A673 (cell line): ENCODE results near the gene TRNP1. TPM values are rescaled to one million over a fixed set of nuclear protein-coding genes. Genes with fewer than 3 reads are reported as not detected.

Experiments used
- BruUV-seq: library from RNA; stranded (reverse); fragments of 400-500 nt; replicated peaks from 2 replicates; lab custom pipeline; 2021; lab: Mats Ljungman, UMichigan
- CTCF ChIA-PET: fragments of 300-600 bp; sonication (Branson Sonifier 250); formaldehyde crosslinking; loops from one replicate; lab custom pipeline; 2022; ENCODE audit warnings: antibody characterized with exemption; lab: Charles Lee
- POLR2A ChIA-PET: fragments of 300-600 bp; sonication (Branson Sonifier 250); formaldehyde crosslinking; loops from one replicate; lab custom pipeline; 2022; ENCODE audit warnings: antibody characterized with exemption; ENCODE audit not compliant: low non-redundant PET; lab: Charles Lee
- DNase-seq: peaks from one replicate; pipeline ENCODE4 v3.0.0-alpha.2; 2015; ENCODE audit warnings: low spot score
- H3K27ac ChIP-seq: fragments of 200-600 bp; sonication (generic); 2 replicates; pipeline ENCODE4 v1.5.1; 2016; ENCODE audit warnings: mixed run types, low read depth, mild to moderate bottlenecking, mixed read lengths, antibody characterized with exemption, low read length; ENCODE audit not compliant: poor library complexity, severe bottlenecking
- H3K27me3 ChIP-seq: fragments of 200-600 bp; sonication (generic); replicated peaks from 2 replicates; pipeline ENCODE4 v1.6.1; 2017; ENCODE audit warnings: mixed run types, low read depth, mild to moderate bottlenecking, mixed read lengths, antibody characterized with exemption, low read length; ENCODE audit not compliant: insufficient read depth, poor library complexity
- H3K36me3 ChIP-seq: fragments of 200-600 bp; sonication (generic); 2 replicates; pipeline ENCODE4 v1.6.1; 2016; ENCODE audit warnings: mixed run types, mild to moderate bottlenecking, mixed read lengths, antibody characterized with exemption, low read length; ENCODE audit not compliant: insufficient read depth, poor library complexity, severe bottlenecking
- H3K4me1 ChIP-seq: fragments of 200-600 bp; sonication (generic); 2 replicates; pipeline ENCODE4 v1.6.1; 2017; ENCODE audit warnings: mixed run types, mild to moderate bottlenecking, mixed read lengths, antibody characterized with exemption, low read length; ENCODE audit not compliant: insufficient read depth, poor library complexity, severe bottlenecking
- H3K4me3 ChIP-seq: fragments of 200-600 bp; sonication (generic); 2 replicates; pipeline ENCODE4 v1.5.1; 2016; ENCODE audit warnings: low read depth, mixed run types, mild to moderate bottlenecking, mixed read lengths, low read length; ENCODE audit not compliant: poor library complexity, severe bottlenecking
- H3K9me3 ChIP-seq: fragments of 200-600 bp; sonication (generic); 2 replicates; pipeline ENCODE4 v1.6.1; 2016; ENCODE audit warnings: mixed run types, low read depth, mild to moderate bottlenecking, mixed read lengths, antibody characterized with exemption, low read length; ENCODE audit not compliant: poor library complexity, severe bottlenecking
- EZH2 ChIP-seq: fragments of 200-600 bp; sonication (generic); IDR thresholded peaks from 2 replicates; pipeline ENCODE4 v1.6.1; 2017; ENCODE audit warnings: borderline replicate concordance, low read depth, mild to moderate bottlenecking, mixed read lengths, antibody characterized with exemption, low read length; ENCODE audit not compliant: poor library complexity, severe bottlenecking
- intact Hi-C: fragments of 100-400 bp; cut with micrococcal nuclease; formaldehyde crosslinking; loops from one replicate; pipeline ENCODE4 v1.10.0; 2022; ENCODE audit not compliant: unreplicated experiment
- total RNA-seq: library from RNA; stranded (reverse); gene quantifications from 2 replicates; pipeline ENCODE4 v1.2.3, GENCODE V29; 2021
- TF ChIP-seq, protein P1 (sequence below): fragments of 300-800, 200-600 bp; sonication (generic); conservative IDR thresholded peaks from 2 replicates; pipeline ENCODE4 v1.5.1; 2017; ENCODE audit warnings: low read depth, mild to moderate bottlenecking, antibody characterized with exemption, low read length, moderate library complexity, mixed read lengths

TRNP1 gene
- total RNA-seq, 1 experiment from 2014 or later, result 1.0 TPM

DNA sequence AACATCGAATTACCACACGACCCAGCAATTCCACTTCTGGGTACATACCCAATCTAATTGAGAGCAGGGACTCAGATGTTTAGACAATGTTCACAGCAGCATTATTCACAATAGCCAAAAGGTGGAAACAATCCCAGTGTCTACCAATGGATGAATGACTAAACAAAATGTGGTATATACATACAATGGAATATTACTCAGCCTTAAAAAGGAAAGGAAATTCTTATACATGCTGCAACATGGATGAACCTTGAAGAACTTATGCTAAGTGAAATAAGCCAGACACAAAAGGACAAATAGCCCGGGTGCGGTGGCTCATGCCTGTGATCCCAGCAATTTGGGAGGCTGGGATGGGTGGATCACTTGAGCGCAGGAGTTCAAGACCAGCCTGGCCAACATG, 40.1 kb upstream of the TRNP1 start:
- Histone ChIP-seq H3K4me3 (no peak overlapping the region), H3K27ac (no peak overlapping the region), H3K27me3 (peaks cover 29% of the 10 kb centered on the region), H3K36me3 (no peaks in the 10 kb centered on the region), H3K4me1 (no peaks in the 10 kb centered on the region), H3K9me3 (peaks cover 8% of the 10 kb centered on the region)
- ChIA-PET CTCF (no interaction called here), POLR2A (no interaction called here)
- BruUV-seq, result no TSS peak
- intact Hi-C loops, result no loop called here
- no peak for DNase-seq
- TF ChIP-seq EZH2, result no peak
- TF ChIP-seq, protein P1, sequence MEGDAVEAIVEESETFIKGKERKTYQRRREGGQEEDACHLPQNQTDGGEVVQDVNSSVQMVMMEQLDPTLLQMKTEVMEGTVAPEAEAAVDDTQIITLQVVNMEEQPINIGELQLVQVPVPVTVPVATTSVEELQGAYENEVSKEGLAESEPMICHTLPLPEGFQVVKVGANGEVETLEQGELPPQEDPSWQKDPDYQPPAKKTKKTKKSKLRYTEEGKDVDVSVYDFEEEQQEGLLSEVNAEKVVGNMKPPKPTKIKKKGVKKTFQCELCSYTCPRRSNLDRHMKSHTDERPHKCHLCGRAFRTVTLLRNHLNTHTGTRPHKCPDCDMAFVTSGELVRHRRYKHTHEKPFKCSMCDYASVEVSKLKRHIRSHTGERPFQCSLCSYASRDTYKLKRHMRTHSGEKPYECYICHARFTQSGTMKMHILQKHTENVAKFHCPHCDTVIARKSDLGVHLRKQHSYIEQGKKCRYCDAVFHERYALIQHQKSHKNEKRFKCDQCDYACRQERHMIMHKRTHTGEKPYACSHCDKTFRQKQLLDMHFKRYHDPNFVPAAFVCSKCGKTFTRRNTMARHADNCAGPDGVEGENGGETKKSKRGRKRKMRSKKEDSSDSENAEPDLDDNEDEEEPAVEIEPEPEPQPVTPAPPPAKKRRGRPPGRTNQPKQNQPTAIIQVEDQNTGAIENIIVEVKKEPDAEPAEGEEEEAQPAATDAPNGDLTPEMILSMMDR, result no peak

DNA sequence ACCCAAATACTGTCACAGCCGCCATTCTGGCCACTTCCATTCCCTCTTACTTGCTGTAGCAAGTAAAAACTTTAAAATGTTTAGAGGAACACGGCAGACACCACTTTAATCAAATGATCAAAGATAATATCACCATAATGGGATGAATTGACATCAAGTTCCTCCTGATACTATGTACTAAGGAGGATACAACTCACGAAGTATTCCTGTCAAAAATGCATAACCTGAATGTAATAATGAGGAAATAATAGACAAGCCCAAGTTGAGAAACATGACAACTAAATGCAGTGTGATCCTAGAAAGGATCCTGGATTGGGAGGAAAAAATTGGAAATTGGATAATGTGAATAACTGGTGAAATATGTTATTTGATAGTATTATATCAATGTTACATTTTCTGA, 37.2 kb upstream of the TRNP1 start:
- H3K4me1 ChIP-seq, result no peaks in the 10 kb centered on the region
- no peaks in the 10 kb centered on the region for H3K36me3 ChIP-seq
- ChIA-PET POLR2A (no interaction called here), CTCF (no interaction called here)
- H3K4me3 ChIP-seq, result no peak overlapping the region
- H3K27me3 ChIP-seq, result peaks cover 58% of the 10 kb centered on the region
- BruUV-seq, result no TSS peak
- peaks cover 8% of the 10 kb centered on the region for H3K9me3 ChIP-seq
- DNase-seq, result no peak
- TF ChIP-seq, protein P1, result no peak
- no peak for TF ChIP-seq EZH2
- intact Hi-C loops, result no loop called here
- H3K27ac ChIP-seq, result no peak overlapping the region

DNA sequence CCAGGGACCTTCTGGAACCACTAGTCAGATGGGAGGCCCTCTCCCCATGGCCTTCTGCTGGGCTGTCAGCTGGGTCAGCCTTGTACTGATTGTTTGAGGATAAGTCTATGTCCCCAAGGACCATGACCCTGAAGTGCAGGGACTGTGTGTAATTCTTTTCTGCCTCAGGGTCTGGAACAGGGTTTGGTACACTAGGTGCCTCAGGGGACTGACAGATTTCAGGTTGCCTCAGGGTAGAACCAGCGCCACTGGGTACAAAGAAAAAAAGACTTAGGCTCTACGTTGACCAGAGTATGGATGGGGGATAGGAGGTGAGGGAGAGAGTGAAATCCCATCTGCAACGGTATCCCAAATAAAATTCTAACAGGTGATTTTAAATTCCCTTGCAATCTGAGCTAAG, 36.2 kb upstream of the TRNP1 start:
- no TSS peak for BruUV-seq
- Histone ChIP-seq H3K4me3 (no peak overlapping the region), H3K9me3 (peaks cover 8% of the 10 kb centered on the region), H3K27ac (no peak overlapping the region), H3K4me1 (no peaks in the 10 kb centered on the region), H3K36me3 (no peaks in the 10 kb centered on the region), H3K27me3 (peaks cover 68% of the 10 kb centered on the region)
- TF ChIP-seq, protein P1, result no peak
- ChIA-PET POLR2A (no interaction called here), CTCF (no interaction called here)
- DNase-seq, result no peak
- intact Hi-C loops, result no loop called here
